ENCODE data around the gene FTSJ3.

FTSJ3 gene

GRCh38 chr17:63823659-63824331, 3.7 kb downstream of the FTSJ3 start:
- no peak for TF ChIP-seq CTCF (IDR thresholded peaks at IDR 0.05; ENCODE audit: low read depth, low read length, missing control alignments)
- H3K4me3 ChIP-seq (replicated peaks; ENCODE audit: low read depth, low read length) = no peak overlapping the region
- DNase-seq (ENCODE audit: extremely low read depth, low read depth) = no peak

GRCh38 chr17:63822537-63822936, 4.9 kb downstream of the FTSJ3 start:
- TF ChIP-seq CTCF (IDR thresholded peaks at IDR 0.05; ENCODE audit: low read depth, low read length, missing control alignments) = no peak
- DNase-seq (ENCODE audit: extremely low read depth, low read depth) = no peak
- H3K4me3 ChIP-seq (replicated peaks; ENCODE audit: low read depth, low read length) = no peak overlapping the region

- no peak for TF ChIP-seq CTCF (IDR thresholded peaks at IDR 0.05; ENCODE audit: low read depth, low read length, missing control alignments)
- H3K4me3 ChIP-seq (replicated peaks; ENCODE audit: low read depth, low read length) = no peak overlapping the region
- DNase-seq (ENCODE audit: extremely low read depth, low read depth) = no peak
These were observed 5.7 kb downstream of the FTSJ3 start for GRCh38 chr17:63821804-63822203.

- TF ChIP-seq CTCF (IDR thresholded peaks at IDR 0.05; ENCODE audit: low read depth, low read length, missing control alignments) = no peak
- DNase-seq (ENCODE audit: extremely low read depth, low read depth) = no peak
- no peak overlapping the region for H3K4me3 ChIP-seq (replicated peaks; ENCODE audit: low read depth, low read length)
These were observed 6.4 kb downstream of the FTSJ3 start for GRCh38 chr17:63820963-63821561.

- DNase-seq (ENCODE audit: extremely low read depth, low read depth) = no peak
- no peak for TF ChIP-seq CTCF (IDR thresholded peaks at IDR 0.05; ENCODE audit: low read depth, low read length, missing control alignments)
- H3K4me3 ChIP-seq (replicated peaks; ENCODE audit: low read depth, low read length) = no peak overlapping the region
These were observed 7.6 kb downstream of the FTSJ3 start for GRCh38 chr17:63819585-63820537.

- no peak overlapping the region for H3K4me3 ChIP-seq (replicated peaks; ENCODE audit: low read depth, low read length)
- no peak for TF ChIP-seq CTCF (IDR thresholded peaks at IDR 0.05; ENCODE audit: low read depth, low read length, missing control alignments)
- no peak for DNase-seq (ENCODE audit: extremely low read depth, low read depth)
These were observed 8.3 kb downstream of the FTSJ3 start for GRCh38 chr17:63819131-63819530.

Data from HFF-Myc (cell line).